ENCODE measurements around the gene CEP295NL.
"Not testable (repeated sequence)": the region's sequence is repeated elsewhere in the genome, so short reads cannot be mapped to it uniquely, and the experiment has no call there.

Gene CEP295NL

DNA sequence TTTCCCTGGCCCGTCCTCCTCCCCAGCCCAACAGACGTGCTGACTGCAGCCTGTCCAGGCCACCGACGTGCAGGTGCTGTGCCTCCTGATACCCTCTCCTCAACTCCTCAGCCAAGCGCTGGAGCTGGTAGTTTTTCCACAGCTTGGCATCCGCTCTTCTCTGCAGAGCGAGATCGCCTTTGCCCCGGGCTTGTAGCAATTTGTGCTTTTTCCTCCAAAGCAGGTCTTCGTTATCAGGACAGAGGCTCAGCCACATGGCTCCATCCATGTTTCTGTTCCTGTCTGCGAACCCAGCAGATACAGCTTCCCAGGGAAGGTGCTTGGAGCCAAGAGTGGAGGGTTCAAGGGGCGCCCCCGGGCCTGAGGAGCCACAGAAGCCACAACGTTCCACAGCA is 10.9 kb downstream of the CEP295NL start:
- FAIRE-seq (no peak), DNase-seq (ENCODE audit: insufficient read length, low spot score) (no peak)
- no peak for TF ChIP-seq SPI1 (IDR thresholded peaks at IDR 0.05; ENCODE audit: low read depth, low read length)
- TF ChIP-seq TAF1 (IDR thresholded peaks at IDR 0.05; ENCODE audit: low read depth, low read length), result no peak
- no peak for TF ChIP-seq POU2F2 (IDR thresholded peaks at IDR 0.05; ENCODE audit: low read depth, low read length)
- TF ChIP-seq POLR2A (IDR thresholded peaks at IDR 0.05; ENCODE audit: low read depth, low read length), result no peak
- TF ChIP-seq PAX5 (IDR thresholded peaks at IDR 0.05; ENCODE audit: insufficient read depth, low read length, severe bottlenecking), result no peak
- no peak for TF ChIP-seq POLR2AphosphoS5 (IDR thresholded peaks at IDR 0.05; ENCODE audit: low read depth, low read length)

DNA sequence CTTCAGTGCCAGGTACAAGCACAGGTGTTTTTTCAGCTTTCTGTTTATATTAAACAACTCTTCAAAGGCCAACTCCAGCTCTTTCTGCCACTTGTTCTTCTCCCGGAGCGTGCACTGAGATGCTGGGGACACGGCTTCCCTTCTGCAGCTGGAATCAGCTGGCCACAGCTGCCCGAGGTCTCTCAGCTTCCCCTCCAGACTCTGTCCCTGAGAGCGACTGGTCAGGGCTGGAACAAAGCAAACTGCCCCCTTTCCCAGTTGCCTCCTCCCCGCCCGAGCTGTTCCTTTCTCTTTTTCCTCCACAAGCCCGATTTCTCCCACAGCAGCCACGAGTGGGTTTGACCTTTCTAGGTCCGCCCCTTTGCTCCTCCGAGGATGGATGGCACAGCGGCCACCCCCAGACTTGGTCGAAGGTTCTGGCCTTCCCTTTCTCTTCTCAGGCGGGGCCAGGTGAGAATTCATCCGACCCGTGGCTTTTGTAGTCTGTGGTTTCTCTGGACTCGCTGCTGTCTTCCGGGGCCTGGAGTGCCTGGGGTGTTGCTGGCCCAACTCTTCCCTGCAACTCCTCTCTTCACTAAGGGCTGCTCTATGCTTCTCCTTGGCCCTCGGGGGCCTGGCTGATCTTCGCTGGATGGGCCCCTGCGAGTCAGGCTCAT is 11.5 kb downstream of the CEP295NL start:
- FAIRE-seq, result no peak
- TF ChIP-seq POLR2A (IDR thresholded peaks at IDR 0.05; ENCODE audit: low read depth, low read length) (no peak), PAX5 (IDR thresholded peaks at IDR 0.05; ENCODE audit: insufficient read depth, low read length, severe bottlenecking) (no peak), TAF1 (IDR thresholded peaks at IDR 0.05; ENCODE audit: low read depth, low read length) (no peak), SPI1 (IDR thresholded peaks at IDR 0.05; ENCODE audit: low read depth, low read length) (no peak), POLR2AphosphoS5 (IDR thresholded peaks at IDR 0.05; ENCODE audit: low read depth, low read length) (no peak), POU2F2 (IDR thresholded peaks at IDR 0.05; ENCODE audit: low read depth, low read length) (no peak)
- no peak for DNase-seq (ENCODE audit: insufficient read length, low spot score)

DNA sequence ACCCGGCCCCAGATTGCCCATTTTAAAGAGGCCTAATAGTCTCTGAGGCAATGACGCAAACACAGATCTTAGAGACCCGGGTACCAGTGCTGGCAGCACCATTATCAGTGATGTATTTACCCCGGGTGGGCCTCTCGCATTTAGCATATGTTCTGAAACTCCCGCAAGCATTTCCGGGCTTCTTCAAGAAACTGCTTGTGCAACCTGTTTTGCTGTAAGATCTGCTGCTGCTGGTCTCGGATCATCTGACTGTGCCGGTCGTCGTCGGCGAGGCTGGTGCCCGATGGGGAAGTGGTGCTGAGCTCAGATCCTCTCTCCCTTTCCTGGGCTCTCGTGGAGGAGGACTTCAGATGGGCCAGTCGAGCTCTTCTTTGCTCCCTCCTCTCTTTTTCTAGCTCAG is 12.5 kb downstream of the CEP295NL start:
- DNase-seq (ENCODE audit: insufficient read length, low spot score) (no peak), FAIRE-seq (peak; percentile 75)
- TF ChIP-seq POU2F2 (IDR thresholded peaks at IDR 0.05; ENCODE audit: low read depth, low read length) (no peak), POLR2AphosphoS5 (IDR thresholded peaks at IDR 0.05; ENCODE audit: low read depth, low read length) (no peak), POLR2A (IDR thresholded peaks at IDR 0.05; ENCODE audit: low read depth, low read length) (no peak), SPI1 (IDR thresholded peaks at IDR 0.05; ENCODE audit: low read depth, low read length) (peak; percentile 69), TAF1 (IDR thresholded peaks at IDR 0.05; ENCODE audit: low read depth, low read length) (no peak)

DNA sequence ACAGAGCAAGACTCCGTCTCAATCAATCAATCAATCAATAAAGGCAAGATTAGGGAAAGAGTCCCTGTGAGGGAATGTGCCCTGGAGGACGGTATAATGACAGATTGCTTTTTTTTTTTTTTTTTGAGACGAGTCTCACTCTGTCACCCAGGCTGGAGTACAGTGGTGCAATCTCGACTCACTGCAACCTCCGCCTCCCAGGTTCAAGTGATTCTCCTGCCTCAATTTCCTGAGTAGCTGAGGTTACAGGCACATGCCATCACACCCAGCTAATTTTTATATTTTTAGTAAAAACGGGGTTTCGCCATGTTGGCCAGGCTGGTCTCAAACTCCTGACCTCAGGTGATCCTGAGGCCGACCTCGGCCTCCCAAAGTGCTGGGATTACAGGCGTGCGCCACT is 12.9 kb downstream of the CEP295NL start:
- not testable (repeated sequence) for DNase-seq (ENCODE audit: insufficient read length, low spot score); FAIRE-seq

DNA sequence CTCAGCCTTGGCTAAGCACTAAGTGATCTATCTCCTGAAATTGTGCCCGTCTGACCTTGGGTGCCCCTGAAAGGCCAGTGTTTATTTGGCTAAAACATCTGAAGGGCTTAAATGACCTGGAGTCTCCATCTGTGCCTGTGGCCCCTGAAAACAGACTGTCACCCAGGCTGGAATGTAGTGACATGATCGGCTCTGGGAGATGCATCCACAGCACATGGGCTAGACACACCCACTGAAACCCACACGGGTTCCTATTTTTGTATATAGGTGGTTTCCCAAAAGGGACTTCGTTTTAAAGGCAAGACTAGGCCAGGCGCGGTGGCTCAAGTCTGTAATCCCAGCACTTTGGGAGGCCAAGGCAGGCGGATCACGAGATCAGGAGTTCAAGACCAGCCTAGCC is 13.5 kb downstream of the CEP295NL start:
- DNase-seq (ENCODE audit: insufficient read length, low spot score) (no peak), FAIRE-seq (peak; percentile 75)
- peak; percentile 26; the same call in 1 of the 2 replicates for TF ChIP-seq SPI1 (IDR thresholded peaks at IDR 0.05; ENCODE audit: low read depth, low read length)
- TF ChIP-seq POU2F2 (IDR thresholded peaks at IDR 0.05; ENCODE audit: low read depth, low read length), result no peak
- no peak for TF ChIP-seq POLR2A (IDR thresholded peaks at IDR 0.05; ENCODE audit: low read depth, low read length)

DNA sequence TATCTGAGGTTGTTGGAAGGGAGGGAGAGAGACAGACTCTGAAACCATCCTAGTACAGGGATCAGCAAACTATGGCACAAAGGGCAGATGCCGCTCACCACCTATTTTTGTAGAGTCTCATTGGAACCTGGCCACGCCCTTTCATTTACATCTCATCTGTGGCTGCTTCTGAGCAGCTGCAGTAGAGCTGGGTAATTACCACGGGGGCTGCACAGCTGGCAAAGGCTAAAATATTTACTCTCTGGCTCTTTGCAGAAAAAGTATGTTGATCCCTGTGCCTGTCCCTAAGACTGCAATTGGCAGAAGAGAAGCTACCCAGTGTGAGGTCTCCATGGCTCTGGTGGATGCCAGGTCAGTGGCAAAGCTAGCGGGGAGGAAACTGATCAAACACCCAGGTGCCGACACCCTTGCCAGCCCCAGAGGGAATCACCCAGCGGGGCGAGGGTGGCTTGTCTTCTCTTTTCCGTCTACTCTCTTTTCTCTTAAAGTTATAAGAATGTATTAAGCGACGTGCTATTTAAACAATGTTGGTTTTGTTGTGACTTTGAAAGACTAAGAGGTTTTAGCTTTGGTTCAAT is 14.0 kb downstream of the CEP295NL start:
- FAIRE-seq (peak; percentile 38), DNase-seq (ENCODE audit: insufficient read length, low spot score) (no peak)
- TF ChIP-seq PAX5 (IDR thresholded peaks at IDR 0.05; ENCODE audit: insufficient read depth, low read length, severe bottlenecking), result no peak
- no peak for TF ChIP-seq TAF1 (IDR thresholded peaks at IDR 0.05; ENCODE audit: low read depth, low read length)
- no peak for TF ChIP-seq SPI1 (IDR thresholded peaks at IDR 0.05; ENCODE audit: low read depth, low read length)
- TF ChIP-seq POLR2AphosphoS5 (IDR thresholded peaks at IDR 0.05; ENCODE audit: low read depth, low read length), result no peak

DNA sequence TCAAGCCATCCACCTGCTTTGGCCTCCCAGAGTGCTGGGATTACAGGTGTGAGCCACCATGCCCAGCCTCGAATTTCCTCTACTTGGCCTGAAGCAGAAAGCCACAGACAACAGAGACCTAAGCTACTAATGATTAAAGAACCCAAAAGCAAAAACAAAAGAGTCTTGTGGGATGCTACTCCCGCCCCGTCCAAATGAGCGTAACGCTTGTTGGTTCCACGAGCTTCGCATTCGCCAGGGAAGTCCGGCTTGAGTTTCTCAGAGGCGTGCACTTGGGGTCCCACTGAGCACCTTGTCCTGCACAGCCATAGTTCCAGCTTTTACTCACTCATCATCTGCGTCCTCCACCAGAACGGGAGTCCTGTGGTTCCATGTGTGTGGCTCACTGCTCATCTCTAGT is 16.0 kb downstream of the CEP295NL start:
- no peak for TF ChIP-seq PAX5 (IDR thresholded peaks at IDR 0.05; ENCODE audit: insufficient read depth, low read length, severe bottlenecking)
- no peak for TF ChIP-seq POLR2AphosphoS5 (IDR thresholded peaks at IDR 0.05; ENCODE audit: low read depth, low read length)
- no peak for TF ChIP-seq TAF1 (IDR thresholded peaks at IDR 0.05; ENCODE audit: low read depth, low read length)
- TF ChIP-seq SPI1 (IDR thresholded peaks at IDR 0.05; ENCODE audit: low read depth, low read length), result no peak
- DNase-seq (ENCODE audit: insufficient read length, low spot score) (no peak), FAIRE-seq (no peak)

DNA sequence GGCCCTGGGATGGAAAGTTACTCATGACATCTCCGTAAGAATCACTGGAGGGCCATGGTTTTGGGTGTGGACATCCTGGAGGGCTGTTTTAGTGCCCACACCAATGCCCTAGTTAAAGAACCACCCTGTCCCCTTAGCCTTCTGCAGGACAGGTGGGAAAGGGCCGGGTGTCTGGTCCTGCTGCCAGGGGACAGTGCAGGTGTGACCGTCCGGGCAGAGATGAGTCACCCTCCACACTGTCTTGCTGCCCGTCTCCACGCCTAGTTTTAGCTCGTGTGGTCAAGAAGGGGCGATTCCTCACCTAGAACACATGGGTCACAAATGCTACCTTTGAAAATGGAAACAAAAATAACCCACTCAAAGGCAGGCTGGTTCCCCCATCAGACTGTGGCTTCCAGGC is 17.0 kb downstream of the CEP295NL start:
- peak; percentile 33 for FAIRE-seq
- no peak for DNase-seq (ENCODE audit: insufficient read length, low spot score)
- TF ChIP-seq POLR2A (IDR thresholded peaks at IDR 0.05; ENCODE audit: low read depth, low read length) (no peak), POLR2AphosphoS5 (IDR thresholded peaks at IDR 0.05; ENCODE audit: low read depth, low read length) (no peak), PAX5 (IDR thresholded peaks at IDR 0.05; ENCODE audit: insufficient read depth, low read length, severe bottlenecking) (no peak), POU2F2 (IDR thresholded peaks at IDR 0.05; ENCODE audit: low read depth, low read length) (no peak)

DNA sequence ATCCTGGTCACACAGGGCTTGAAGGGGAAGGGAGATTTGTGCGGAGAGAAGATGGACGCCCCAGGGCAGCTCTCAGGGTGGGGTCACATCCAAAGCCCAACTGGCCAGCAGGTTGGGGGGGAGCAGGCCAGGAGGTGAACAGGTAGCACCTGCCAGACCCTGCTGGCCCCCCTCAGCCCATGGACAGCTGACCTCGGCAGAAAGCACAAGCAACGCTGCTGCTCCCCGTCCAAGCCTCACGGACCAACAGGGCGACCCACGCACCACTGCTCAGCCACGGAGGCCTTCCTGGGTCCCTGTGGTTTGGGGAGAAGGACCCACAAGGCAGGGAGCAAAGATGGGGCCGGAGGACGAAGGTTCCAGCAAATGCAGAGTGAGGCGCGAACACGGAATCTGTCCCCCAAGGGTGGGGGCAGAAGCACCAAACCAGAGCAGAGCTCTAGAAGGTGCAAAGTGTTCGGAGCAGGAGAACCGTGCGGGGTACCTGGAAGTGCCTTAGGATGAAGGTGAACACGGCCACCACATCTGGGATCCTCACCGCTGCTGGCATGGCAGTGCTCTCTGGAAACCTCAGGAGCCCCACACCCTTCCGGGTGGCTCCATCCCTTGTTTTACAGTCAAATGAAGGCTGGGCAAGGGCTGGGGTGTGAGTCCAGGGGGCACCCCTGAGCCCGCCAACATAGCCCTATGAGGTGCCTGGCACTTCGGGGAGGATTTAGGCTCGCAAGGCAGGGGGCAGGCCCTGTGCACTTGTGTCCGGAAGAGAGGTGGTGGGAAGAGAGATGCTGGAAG is 17.9 kb downstream of the CEP295NL start:
- no peak for TF ChIP-seq TAF1 (IDR thresholded peaks at IDR 0.05; ENCODE audit: low read depth, low read length)
- no peak for TF ChIP-seq POLR2AphosphoS5 (IDR thresholded peaks at IDR 0.05; ENCODE audit: low read depth, low read length)
- no peak for TF ChIP-seq SPI1 (IDR thresholded peaks at IDR 0.05; ENCODE audit: low read depth, low read length)
- TF ChIP-seq POU2F2 (IDR thresholded peaks at IDR 0.05; ENCODE audit: low read depth, low read length), result no peak
- no peak for TF ChIP-seq PAX5 (IDR thresholded peaks at IDR 0.05; ENCODE audit: insufficient read depth, low read length, severe bottlenecking)
- TF ChIP-seq POLR2A (IDR thresholded peaks at IDR 0.05; ENCODE audit: low read depth, low read length), result no peak
- FAIRE-seq (no peak), DNase-seq (ENCODE audit: insufficient read length, low spot score) (no peak)

DNA sequence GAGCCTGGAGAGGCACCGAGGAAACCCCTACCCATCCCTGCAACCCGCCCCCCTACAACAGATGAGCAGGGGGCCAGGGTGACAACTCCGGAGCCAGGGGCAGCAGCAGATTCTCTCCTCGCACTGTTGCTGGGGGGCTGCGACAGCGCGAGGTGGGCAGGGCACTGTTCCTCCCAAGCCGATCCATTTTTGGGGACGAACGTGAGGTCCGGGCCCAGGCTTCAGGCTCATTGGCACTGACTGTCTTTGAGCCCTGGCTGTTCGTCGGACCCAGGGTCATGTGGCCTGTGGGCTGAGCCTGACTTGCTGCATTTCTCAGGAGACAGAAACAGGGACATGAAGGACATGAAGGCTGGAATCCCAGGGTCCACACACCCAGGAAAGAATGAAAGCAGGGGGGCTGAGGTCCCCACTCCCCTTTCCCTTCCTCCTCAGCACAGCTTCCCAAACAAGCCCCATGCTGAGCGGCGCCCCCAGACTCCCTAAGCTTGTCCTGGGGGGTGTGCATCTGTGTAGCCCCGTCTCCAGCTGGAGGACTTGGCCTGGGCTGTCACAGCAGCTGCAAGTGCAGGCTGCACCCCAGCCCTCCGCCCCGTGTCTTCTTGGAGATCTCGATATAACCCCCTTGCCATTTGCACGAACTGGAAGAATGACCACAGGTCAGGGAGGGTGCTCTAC is 18.7 kb downstream of the CEP295NL start:
- TF ChIP-seq SPI1 (IDR thresholded peaks at IDR 0.05; ENCODE audit: low read depth, low read length) (no peak), POU2F2 (IDR thresholded peaks at IDR 0.05; ENCODE audit: low read depth, low read length) (no peak), POLR2AphosphoS5 (IDR thresholded peaks at IDR 0.05; ENCODE audit: low read depth, low read length) (no peak), PAX5 (IDR thresholded peaks at IDR 0.05; ENCODE audit: insufficient read depth, low read length, severe bottlenecking) (no peak), POLR2A (IDR thresholded peaks at IDR 0.05; ENCODE audit: low read depth, low read length) (no peak), TAF1 (IDR thresholded peaks at IDR 0.05; ENCODE audit: low read depth, low read length) (no peak)
- DNase-seq (ENCODE audit: insufficient read length, low spot score), result no peak
- no peak for FAIRE-seq
